Right lobe of liver (tissue), 6 donors: ENCODE results near the gene SLC8A1. TPM values are rescaled to one million over a fixed set of nuclear protein-coding genes. Genes with fewer than 3 reads are reported as not detected.

Experiments
- ATAC-seq, 4 donors: fragments of 200-7000 bp; cut with Tn5 transposase; one replicate each; pipeline ENCODE4 v1.9.1; 2020; ENCODE audit warnings: mild to moderate bottlenecking in 4 of 4, moderate library complexity in 4 of 4
- DNase-seq, 3 donors: peaks; one replicate each; pipeline ENCODE4 v3.0.0-alpha.2; 2020
- H3K27ac ChIP-seq, 3 donors: fragments of 200-600 bp; one replicate each; pipeline ENCODE4 v1.8.0; 2022
- H3K27me3 ChIP-seq, 2 donors: fragments of 200-600 bp; one replicate each; pipeline ENCODE4 v1.8.0; 2022
- H3K36me3 ChIP-seq, 4 donors: fragments of 200-600 bp; sonication (generic) in 1 of 4; one replicate each; pipeline versions ENCODE4 v1.5.1 to v1.8.0; 2017 to 2022; ENCODE audit warnings: control low read depth in 1 of 4
- H3K4me1 ChIP-seq, 4 donors: fragments of 200-600 bp; sonication (generic) in 1 of 4; one replicate each; pipeline versions ENCODE4 v1.5.1 to v1.8.0; 2017 to 2022; ENCODE audit warnings: control low read depth in 1 of 4
- H3K4me3 ChIP-seq, 3 donors: fragments of 200-600 bp; one replicate each; pipeline ENCODE4 v1.8.0; 2022
- H3K9me3 ChIP-seq, 4 donors: fragments of 200-600 bp; sonication (generic) in 1 of 4; one replicate each; pipeline versions ENCODE4 v1.5.1 to v1.8.0; 2017 to 2022; ENCODE audit warnings: control low read depth in 1 of 4
- CTCF ChIP-seq, 4 donors: fragments of 200-600 bp in 3 of 4; fragments of 450-650 bp in 1 of 4; IDR thresholded peaks; one replicate each; pipeline versions ENCODE4 v1.5.1 to v1.8.0; 2016 to 2022; ENCODE audit warnings: antibody characterized with exemption in 4 of 4, mild to moderate bottlenecking in 2 of 4
- POLR2A ChIP-seq: fragments of 450-650 bp; IDR thresholded peaks from one replicate; pipeline ENCODE4 v1.6.1; 2017; ENCODE audit warnings: antibody characterized with exemption, mild to moderate bottlenecking
- WGBS: methylation state at CpG from one replicate; pipeline ENCODE4 v1.1.6; 2018; ENCODE audit warnings: low coverage, low lambda C conversion rate; ENCODE audit not compliant: insufficient coverage; ENCODE audit errors: missing lambda C conversion rate; 5-methylcytosine and 5-hydroxymethylcytosine counted together
- intact Hi-C, 2 donors: fragments of 100-400 bp; cut with DNase I; formaldehyde crosslinking; loops; one replicate each; pipeline versions ENCODE4 v1.11.2 to v1.14.1; 2022
- total RNA-seq, 6 experiments: library from RNA; depleted of rRNA in 2 of 6; stranded (reverse); fragments of >200 nt in 2 of 6; fragmentation: NEBNext Ultra II Directional in 3 of 6; extraction: Animal tissue kit (Norgen Biotek cat#: 25700) in 3 of 6; gene quantifications; one replicate each; pipeline versions ENCODE4 v1.1.0 to v1.2.4, GENCODE V29; 2016 to 2023
- donor health status: DM: no; HTN: yes; CAD: no.
- donor health status: DM: no; HTN: no; CAD: no.
- donor health status: DM: no; HTN: no; CAD: no.
- donor health status: DM: no; HTN: yes; CAD: no.
- donor health status: DM: no; HTN: yes; CAD: no.

SLC8A1 gene
- total RNA-seq, 6 experiments from 2014 or later: 3.3 to 12.1 (median 4.9) TPM

GRCh38 chr2:40454321-40454720, 2.4 kb upstream of the SLC8A1 start:
- TF ChIP-seq POLR2A (no peak), CTCF (IDR thresholded peaks at IDR 0.05) (no peak)
- no peaks in the 10 kb centered on the region for H3K36me3 ChIP-seq
- H3K27ac ChIP-seq: no peak overlapping the region
- no peak overlapping the region for H3K4me3 ChIP-seq
- ATAC-seq: no peak
- intact Hi-C loops: no loop called here
- H3K9me3 ChIP-seq: no peaks in the 10 kb centered on the region
- H3K4me1 ChIP-seq: no peaks in the 10 kb centered on the region
- no peak for DNase-seq
- WGBS: 64% methylated on average over 3 of the region's 3 CpGs
- no peaks in the 10 kb centered on the region for H3K27me3 ChIP-seq

- H3K36me3 ChIP-seq: no peaks in the 10 kb centered on the region
- H3K27me3 ChIP-seq: no peaks in the 10 kb centered on the region
- H3K4me1 ChIP-seq: no peaks in the 10 kb centered on the region
- H3K9me3 ChIP-seq: no peaks in the 10 kb centered on the region
- H3K27ac ChIP-seq: no peak overlapping the region
- intact Hi-C loops: no loop called here
- H3K4me3 ChIP-seq: peak overlapping the region in 1 of 3 donors; percentile 29
- WGBS: 51% methylated on average over 8 of the region's 8 CpGs
- TF ChIP-seq POLR2A: no peak
- no peak for TF ChIP-seq CTCF (IDR thresholded peaks at IDR 0.05)
- DNase-seq (no peak), ATAC-seq (no peak)
These were observed 896 bp upstream of the SLC8A1 start for GRCh38 chr2:40452786-40453185.

GRCh38 chr2:40450796-40451430, 977 bp downstream of the SLC8A1 start:
- DNase-seq (peak in 2 of 3 donors; percentile 24 to 57), ATAC-seq (peak; percentile 48 to 67 (median 64))
- no peaks in the 10 kb centered on the region for H3K9me3 ChIP-seq
- no peaks in the 10 kb centered on the region for H3K36me3 ChIP-seq
- H3K27me3 ChIP-seq: no peaks in the 10 kb centered on the region
- H3K4me3 ChIP-seq: peak overlapping the region; percentile 31 to 47 (median 35)
- intact Hi-C loops: no loop called here
- peak overlapping the region in 2 of 3 donors; percentile 15 to 65 for H3K27ac ChIP-seq
- 8% methylated on average over 18 of the region's 18 CpGs for WGBS
- no peaks in the 10 kb centered on the region for H3K4me1 ChIP-seq
- no peak for TF ChIP-seq CTCF (IDR thresholded peaks at IDR 0.05)
- no peak for TF ChIP-seq POLR2A

- no peaks in the 10 kb centered on the region for H3K9me3 ChIP-seq
- peak in 1 of 3 donors; percentile 44 for DNase-seq
- ATAC-seq: peak; percentile 34 to 46 (median 41)
- H3K4me1 ChIP-seq: no peaks in the 10 kb centered on the region
- H3K36me3 ChIP-seq: no peaks in the 10 kb centered on the region
- TF ChIP-seq POLR2A (no peak), CTCF (IDR thresholded peaks at IDR 0.05) (no peak)
- intact Hi-C loops: no loop called here
- H3K4me3 ChIP-seq: peak overlapping the region; percentile 31 to 47 (median 35)
- H3K27ac ChIP-seq: peak overlapping the region in 2 of 3 donors; percentile 11 to 15
- WGBS: 24% methylated on average over 12 of the region's 12 CpGs
- no peaks in the 10 kb centered on the region for H3K27me3 ChIP-seq
These were observed 1.7 kb downstream of the SLC8A1 start for GRCh38 chr2:40450066-40450795.
